Right kidney (tissue), 1 donor: ENCODE data around the gene C22orf42.
"Not testable (repeated sequence)": the region's sequence is repeated elsewhere in the genome, so short reads cannot be mapped to it uniquely, and the experiment has no call there.

Experiments used
- DNase-seq: peaks from one replicate; pipeline ENCODE4 v3.0.0-alpha.2; 2016

Gene C22orf42

DNA sequence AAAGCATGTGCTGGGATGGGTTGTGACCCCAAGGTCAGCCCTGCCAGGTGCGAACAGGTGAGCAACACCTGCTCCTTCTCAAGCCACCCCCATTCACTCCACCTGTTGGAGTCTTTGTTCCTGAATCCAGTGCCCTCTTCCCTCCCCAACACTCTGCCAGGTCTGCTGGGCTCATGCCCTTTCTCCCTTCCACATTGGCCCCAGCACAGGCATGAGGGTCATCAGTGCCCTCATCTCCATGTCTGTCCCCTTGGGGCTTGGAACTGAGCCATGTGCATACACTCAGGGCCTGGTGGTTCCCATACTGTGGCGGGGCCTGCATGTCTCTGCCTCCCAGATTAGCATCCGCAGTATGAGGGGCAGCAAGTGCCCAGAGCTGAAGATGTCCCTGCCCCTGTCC, 26.7 kb upstream of the C22orf42 start:
- DNase-seq: no peak

DNA sequence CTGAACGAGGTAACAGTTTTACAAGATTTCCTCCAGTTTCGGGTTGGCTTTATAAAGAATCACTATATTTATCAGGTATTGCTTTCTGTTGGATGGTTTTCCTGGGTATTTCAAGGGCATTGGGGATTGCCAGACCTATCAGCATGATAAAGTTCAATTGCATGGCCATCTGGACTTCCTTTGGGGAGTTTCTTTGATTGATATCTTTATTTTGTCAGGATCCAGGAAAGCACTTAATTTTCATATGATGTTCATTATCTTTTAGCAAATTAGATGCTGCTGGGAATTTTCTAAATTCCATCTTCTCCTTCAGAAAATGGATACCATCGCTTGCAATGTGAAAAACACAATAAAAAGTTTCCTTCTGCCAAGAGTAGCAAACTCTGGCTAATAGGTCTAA, 24.5 kb upstream of the C22orf42 start:
- DNase-seq: no peak

DNA sequence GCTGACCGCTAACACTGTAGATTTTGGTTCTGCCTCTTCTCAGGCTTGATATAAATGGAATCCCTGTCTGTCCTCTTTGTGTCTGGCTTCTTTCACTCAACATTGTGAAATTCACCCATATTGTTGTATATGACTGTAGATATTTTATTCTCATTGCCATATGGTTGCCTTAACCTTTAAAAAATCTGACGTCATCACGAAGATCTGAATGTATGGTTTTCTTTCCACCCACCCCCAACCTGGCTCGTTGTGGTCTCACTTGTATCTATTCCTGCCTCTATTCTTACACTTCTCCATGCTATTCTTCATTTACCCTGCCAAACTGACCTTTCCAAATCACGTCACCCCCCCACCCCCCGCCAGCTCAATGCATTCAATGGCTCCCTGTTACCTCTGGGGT, 21.9 kb upstream of the C22orf42 start:
- no peak for DNase-seq

DNA sequence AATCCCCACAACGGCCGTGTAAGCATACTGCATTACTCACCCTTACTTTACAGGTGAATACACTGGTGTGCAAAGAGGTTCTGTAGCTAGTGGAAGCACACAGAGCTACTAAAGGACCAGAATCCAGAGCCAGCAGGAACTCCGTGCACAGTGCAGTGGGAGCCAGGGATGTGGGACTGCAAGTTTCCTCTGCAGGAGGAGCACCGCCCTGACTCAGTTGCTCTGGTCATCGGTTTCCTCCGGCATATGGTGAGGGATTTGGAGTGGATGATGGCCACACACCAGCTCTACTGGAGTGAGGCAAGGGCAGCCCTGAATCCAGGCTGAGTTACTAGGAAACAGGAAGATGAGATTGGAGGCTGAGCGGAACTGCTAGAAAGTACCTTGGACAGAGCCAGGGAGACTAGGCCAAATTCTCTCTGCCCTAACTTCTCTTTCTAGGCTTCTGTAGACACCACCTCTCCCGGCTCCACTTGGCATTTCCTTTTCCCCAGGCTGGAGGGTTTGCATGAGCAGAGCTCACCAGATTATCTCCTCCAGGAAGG, 18.2 kb upstream of the C22orf42 start:
- DNase-seq: no peak

DNA sequence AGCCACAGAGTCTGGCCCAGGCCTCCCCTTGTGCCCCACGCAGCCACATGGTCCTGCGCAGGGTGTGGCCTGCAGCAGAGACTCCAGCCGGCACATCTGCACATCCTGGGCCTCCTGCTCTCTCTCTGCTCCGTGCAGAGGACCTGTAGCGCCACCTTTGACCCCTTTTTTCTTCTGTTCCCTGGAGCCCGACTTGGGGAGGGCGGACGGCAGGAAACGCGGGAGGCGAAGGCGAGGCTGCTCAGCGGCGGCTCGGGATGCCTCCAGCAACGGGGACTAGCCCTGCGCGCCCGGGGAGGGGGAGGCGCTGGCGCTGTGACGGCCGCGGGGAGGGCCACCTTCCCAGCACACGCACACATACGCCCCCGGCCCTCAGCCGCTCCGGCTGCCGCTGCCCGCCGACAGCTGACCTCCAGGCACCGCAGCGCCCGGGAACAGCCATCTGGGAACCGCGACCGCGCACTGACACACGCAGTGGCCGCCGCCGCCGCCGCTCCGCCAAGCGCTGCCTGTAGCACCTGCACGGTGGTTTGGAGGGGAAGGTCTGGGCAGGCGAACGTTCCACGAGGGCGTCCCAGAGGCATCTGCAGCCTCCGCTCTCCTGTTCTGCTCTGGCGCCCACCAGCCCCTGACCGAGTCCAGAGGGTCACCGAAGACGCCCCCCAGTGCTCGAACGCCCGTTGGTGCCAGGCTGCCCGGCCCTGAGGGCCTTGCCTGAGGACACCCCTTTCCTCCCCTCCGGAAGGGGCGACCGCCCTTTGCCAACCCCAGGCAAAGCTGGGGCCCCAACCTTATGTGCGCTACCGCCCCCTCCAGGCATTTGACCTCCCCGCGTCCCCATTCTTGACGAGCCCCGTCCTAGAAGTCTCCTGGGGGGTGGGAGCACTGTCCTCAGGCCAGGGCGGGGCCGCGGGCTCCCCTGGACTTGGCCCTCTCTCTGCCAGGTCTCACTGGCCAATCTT, 16.9 kb upstream of the C22orf42 start:
- peak; percentile 47 for DNase-seq

DNA sequence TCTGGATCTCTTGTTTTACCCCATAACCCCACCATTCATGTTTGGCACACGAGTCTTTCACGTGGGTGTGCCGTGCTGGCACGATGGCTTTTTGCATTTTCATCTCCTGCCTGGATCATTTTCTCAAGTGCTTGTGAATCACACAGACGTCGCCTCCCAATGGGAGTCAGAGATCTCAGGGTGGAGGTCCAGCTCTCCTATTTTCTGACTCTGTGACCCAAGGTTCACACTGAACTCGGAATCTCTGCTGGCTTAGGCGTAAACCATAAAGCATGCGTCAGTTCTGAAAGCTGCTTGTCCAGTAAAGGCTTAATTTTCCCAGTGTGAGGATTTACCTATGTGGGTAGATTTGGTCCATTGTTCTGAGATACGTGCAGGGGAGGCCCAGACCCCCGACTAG, 16.0 kb upstream of the C22orf42 start:
- no peak for DNase-seq

DNA sequence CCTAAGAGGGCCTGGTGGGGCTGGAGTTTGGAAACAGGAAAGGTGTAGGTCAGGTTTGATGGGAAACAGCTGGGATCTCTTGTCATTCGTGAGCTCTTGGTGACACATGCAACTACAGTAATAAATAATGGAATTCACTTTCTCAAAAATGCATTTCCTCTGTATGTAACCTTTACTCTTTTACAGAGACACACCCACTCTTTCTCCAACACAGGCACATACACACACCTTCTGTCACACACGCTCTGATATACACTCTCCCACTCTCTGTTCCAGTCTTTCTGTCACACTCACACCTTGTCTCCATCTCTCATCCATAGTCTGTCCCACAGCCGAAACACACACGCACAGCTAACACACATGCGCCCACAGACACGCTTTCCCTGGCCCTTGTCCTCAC, 6.6 kb upstream of the C22orf42 start:
- DNase-seq: no peak

DNA sequence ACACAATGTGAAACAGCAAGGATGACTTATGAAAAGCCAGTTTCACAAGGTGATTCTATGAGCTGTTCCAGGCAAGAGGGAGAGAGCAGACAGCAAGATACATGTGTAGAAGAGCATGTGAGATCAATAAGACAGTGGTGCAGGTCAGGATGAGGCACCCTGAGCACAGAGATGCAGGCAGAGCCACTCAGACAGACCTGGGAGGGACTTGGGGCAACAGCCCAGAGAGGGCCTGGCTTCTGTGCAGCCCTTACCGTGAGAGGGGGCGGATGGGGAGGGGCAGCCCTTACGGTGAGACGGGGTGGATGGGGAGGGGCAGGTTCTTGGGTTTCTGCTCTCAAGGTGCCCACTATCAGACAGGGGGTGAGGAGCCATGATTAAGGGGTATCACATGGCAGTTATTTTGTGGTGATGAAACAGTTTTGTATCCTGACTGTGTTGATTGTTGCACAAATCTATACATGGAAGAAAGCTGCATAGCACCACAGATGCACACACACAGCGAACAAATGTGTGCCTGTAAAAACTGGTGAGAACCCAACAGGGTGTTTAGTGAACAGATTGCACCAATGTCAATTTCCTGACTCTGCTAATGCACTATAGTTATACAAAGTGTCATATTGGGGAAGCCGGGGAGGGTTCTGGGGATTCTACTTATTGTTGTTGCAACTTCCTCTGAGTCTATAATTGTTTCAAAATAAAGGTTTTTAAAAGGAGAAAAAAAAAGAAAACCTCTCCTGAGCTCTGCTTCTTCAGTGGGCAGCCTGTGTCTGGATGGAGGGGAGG, 5.2 kb upstream of the C22orf42 start:
- no peak for DNase-seq

DNA sequence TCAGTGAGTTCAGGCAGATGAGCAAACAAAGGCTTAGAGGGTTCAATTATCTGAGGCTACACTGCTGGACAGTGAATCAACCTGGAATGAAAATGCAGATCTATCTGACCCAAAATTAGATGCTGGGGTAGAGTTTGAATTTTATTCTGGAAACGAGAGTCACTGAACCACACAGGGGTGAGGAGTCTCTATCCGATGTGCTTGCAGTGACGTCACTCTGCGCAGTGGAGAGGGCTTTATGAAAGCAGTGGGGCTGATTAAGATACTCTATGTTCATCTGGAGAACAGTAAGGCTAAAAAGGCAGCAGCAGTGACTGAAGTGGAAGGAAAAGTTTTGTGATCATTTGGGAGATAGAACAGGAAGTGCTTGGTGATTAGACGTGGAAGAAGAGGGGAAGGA, 1.3 kb upstream of the C22orf42 start:
- not testable (repeated sequence) for DNase-seq

DNA sequence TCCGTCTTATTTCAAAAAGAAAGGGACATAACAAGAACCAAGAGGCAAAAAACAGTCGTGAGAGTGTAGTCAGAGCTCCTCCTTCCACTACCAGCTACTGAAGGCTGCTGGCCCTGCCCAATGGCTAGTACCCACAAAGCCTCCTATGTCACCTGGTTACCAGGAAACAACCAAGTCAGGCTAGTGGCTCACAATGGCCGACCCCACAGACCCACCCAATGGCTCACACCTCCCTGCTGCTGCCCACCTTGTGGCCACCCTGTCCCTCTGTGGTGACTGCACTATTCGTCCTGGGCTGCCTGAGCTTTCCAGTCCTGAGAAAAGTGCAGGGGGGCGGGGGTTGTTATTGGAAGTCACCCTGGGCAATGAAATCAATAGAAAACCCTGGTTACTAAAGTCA, 1.5 kb downstream of the C22orf42 start:
- not testable (repeated sequence) for DNase-seq

DNA sequence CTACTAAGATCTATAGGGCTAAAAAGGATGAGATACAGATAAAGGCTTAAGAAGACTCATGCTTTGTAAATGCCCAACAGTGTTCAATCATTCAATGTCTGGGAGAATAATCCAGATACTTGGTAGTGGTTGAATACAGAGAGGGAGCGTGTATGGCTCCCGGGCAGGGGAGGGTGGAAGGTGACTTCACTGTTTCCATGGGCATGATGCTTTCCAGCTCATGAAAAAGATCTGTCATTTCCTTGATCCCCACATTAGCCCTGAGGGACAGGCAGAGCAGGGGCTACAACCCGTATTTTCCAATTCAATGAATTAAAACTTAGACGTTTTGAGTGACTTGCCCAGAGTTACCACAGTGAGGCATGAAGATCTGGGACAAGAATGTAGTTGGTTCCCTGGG, 4.4 kb downstream of the C22orf42 start:
- DNase-seq: not testable (repeated sequence)

DNA sequence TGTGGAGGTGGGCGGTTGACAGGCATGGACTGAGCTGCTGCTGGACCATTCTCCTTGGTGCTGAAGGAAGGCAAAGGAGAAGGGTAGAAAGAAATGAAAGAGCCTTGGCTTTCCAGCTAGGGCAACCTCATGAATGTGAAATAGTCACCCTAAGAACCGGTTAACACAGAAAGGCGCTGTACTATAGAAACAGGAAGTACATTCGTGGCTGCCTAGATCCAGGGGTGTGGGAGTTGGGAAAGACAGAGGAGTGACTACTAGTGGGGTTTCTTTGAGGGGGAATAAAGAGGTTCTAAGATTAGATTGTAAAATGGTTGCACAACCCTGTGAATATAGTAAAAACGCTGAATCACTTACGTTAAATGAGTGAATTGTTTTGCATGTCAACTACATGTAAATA, 7.5 kb downstream of the C22orf42 start:
- DNase-seq: not testable (repeated sequence)

DNA sequence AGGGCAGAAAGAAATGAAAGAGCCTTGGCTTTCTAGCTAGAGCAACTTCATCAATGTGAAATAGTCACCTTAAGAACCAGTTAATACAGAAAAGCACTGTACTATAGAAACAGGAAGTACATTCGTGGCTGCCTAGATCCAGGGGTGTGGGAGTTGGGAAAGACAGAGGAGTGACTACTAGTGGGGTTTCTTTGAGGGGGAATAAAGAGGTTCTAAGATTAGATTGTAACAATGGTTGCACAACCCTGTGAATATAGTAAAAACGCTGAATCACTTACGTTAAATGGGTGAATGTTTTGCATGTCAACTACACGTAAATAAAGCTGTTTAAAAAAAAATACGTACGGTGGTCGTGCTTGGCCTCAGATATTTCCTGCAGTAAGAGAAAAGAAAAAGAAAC, 8.5 kb downstream of the C22orf42 start:
- DNase-seq: not testable (repeated sequence)

DNA sequence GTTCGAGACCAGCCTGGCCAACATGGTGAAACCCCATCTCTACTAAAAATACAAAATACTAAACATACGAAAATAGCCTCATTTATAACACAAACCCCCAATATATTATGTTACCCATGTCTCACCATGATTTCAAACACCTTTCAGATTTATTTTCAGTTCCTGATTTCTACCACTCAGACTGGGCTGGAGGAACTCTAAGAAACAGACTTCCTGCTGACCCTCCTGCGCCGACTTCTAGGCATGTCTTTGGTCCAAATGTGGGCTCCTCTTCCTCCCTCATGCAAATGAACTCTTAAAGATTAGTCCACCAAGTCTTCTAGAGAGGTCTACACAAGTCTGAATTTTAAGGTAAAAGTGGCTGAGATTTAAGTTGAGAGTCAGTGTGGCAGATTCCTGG, 10.7 kb downstream of the C22orf42 start:
- DNase-seq: not testable (repeated sequence)

DNA sequence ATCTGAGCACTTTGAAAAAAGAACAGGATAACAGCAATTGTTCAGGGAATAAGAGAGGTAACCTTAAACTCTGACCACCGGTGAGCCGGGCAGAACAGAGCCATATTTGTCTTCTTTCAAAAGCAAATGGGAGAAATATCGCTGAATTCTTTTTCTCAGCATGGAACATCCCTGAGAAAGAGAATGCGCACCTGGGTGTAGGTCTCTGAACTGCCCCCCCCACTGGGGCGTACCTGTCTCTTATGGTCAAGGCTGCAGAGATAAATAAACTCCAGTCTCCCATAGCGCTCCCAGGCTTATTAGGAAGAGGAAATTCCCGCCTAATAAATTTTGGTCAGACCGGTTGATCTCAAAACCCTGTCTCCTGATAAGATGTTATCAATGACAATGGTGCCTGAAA, 12.0 kb downstream of the C22orf42 start:
- DNase-seq: not testable (repeated sequence)

DNA sequence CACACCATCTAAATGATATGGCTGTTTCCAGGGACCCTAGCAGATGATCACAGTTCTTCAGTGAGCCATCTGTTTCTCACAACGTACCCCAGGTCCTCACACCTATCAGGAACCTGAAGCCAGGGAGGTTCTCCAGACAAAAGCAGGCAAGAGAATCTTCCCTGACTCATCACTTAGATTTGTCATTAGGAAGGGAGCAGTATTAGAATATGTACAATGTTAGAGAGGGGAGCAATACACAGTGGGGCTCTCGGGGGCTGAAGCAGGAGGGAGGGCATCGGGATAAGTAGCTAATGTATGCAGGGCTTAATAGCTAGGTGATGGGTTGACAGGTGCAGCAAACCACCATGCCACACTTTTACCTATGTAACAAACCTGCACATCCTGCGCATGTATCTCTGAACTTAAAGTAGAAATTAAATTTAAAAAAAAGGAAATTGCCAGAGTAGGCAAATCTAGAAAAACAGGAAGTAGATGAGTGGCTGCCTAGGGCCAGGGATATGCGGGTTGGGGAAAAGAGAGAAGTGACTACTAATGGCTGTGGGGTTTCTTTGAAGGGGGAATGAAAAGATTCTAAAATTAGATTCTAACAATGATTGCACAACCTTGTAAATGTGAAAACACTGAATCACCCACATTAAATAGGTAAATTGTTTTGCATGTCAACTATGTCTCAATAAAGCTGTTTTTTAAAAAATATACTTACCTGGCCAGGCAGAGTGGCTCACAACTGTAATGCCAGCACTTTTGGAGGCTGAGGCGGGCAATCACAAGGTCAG, 14.4 kb downstream of the C22orf42 start:
- no peak for DNase-seq

DNA sequence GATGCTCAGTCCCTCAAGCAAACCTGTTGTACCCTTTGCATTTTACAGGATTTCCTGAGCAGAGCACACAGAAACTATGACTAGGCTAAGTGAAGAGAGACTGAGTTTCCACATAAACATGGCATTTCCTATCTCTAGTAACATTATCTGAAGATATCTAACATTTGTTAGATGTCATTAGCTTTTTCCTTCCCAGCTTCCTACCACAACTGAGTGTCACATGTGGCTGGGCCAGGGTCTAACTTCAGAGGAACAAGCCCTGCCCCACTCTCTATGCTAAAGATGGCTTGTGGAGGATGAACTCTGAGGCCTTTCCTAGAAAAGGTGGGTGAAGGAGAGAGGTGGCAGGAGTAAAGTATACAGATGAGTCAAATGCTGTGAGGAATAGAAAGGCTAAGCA, 16.5 kb downstream of the C22orf42 start:
- no peak for DNase-seq

DNA sequence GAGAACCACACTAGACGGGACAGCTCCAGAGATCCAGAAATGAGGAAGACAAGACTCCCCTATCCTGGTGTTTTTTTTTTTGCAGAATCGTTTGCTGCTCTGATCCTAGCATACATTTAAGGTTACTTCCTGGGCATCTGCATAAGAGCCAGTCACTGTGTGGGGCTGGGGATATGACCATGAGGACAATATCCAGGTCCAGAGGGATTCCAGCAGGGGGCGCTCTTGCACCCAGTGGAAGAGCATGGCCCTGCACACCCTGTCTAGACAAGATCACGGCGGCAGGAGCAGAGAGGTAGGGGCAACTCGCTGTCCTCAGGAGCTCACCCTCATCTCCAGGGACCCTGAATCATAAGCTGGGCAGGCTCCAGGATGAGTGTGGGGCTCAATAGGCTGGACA, 18.4 kb downstream of the C22orf42 start:
- not testable (repeated sequence) for DNase-seq

DNA sequence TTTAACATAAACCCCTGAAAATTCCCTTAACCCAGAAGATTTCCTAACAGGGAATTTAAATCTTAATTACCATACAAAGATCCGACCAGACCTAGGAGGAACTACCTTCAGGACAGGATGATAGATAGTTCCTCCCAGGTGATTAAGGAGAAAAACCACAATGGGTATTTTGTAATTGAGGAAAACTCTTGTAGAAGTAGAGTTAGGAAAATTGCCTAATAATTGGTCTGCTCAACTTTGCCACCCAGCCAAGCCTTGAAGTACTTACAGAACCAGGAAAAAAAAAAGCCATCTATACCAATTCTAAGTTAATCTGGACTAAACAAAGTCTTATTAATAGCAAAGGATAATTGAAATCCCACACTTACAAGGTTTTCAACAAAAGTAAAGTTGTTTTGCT, 20.5 kb downstream of the C22orf42 start:
- not testable (repeated sequence) for DNase-seq

DNA sequence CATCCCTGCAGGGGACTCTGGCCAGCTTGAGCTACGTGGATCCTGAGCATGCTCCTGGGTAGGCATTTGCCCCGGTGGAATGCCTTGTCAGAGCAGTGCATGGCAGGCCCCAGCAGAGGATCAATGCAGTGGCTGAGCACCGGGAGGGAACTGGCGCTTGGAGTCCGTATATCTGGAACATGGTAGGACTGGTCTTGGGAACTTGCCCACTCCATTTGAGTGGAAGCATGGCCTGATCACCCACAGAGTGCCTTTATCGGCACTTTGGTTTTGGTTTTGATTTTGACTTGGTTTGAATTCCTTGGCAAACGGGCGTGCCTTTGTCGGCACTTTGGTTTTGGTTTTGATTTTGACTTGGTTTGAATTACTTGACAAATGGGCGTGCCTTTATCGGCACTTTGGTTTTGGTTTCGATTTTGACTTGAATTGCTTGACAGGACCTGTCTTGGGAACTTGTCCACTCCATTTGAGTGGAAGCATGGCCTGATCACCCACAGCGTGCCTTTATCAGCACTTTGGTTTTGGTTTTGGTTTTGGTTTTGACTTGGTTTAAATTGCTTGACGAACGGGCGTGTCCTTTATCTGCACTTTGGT, 21.3 kb downstream of the C22orf42 start:
- not testable (repeated sequence) for DNase-seq

DNA sequence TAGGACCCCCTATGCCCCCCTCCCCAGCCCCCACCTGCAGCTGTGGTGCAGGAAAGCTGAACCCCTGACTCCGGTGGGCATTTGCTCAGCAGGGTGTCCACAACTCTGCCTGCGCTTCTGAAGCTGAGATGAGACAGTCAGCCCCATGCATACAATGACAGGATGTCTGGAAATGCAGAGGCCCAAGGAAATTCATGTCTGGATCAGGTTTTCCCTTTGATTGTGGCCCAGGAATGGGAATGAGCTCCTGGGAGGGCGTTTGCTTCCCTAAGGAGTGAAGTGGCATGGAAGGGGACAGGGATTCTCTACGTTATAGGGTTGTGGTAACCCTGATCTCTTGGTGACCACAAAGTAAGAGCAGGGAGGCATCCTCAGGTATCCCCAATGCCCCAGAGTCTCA, 22.2 kb downstream of the C22orf42 start:
- DNase-seq: not testable (repeated sequence)

DNA sequence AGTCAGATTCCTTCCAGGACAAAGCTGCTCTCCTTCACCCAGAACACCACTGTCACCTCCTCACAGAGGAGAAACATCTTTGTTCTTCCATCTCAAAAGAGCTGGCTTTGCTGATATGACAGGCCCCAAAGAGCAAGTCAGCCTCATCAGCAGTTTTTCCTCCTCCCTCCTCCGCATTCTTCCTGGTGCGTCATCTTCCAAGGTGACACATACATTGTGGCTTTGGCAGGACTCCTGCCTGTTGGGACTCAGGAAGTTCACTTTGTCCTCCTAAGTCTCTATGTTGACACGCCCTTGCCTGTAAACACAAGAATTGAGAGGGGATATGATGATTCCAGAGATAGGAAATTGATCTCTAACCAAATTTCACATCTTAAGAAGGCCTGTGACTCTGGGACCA, 23.1 kb downstream of the C22orf42 start:
- not testable (repeated sequence) for DNase-seq
